GM21528 (cell line): ENCODE data around the gene GLTP.

Experiments
- ATAC-seq: cut with Tn5 transposase; IDR thresholded peaks from one replicate; pipeline ENCODE4 v1.9.1; 2021; ENCODE audit warnings: mild to moderate bottlenecking, moderate library complexity; ENCODE audit not compliant: unreplicated experiment, low FRiP score

Gene GLTP

GRCh38 chr12:109827566-109828550 is 52.5 kb downstream of the GLTP start:
- ATAC-seq, result no peak

GRCh38 chr12:109827080-109827479 is 53.3 kb downstream of the GLTP start:
- ATAC-seq, result no peak

DNA sequence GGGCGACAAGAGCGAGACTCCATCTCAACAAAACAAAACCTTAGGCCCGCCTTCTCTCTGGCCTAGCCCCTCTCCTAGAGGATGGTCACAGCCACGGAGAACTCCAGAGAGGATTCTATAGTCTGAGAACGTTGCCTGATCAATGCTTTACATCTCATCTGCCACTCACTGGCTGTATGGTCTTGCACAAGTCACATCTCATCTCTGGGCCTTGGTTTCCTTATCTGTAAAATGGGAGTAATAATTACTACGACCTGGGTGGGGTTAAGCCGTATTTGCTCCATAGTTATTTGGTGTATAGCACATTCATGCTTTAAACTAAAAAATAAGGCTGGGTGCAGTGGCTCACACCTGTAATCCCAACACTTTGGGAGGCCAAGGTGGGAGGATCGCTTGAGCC is 55.6 kb downstream of the GLTP start:
- ATAC-seq, result no peak

DNA sequence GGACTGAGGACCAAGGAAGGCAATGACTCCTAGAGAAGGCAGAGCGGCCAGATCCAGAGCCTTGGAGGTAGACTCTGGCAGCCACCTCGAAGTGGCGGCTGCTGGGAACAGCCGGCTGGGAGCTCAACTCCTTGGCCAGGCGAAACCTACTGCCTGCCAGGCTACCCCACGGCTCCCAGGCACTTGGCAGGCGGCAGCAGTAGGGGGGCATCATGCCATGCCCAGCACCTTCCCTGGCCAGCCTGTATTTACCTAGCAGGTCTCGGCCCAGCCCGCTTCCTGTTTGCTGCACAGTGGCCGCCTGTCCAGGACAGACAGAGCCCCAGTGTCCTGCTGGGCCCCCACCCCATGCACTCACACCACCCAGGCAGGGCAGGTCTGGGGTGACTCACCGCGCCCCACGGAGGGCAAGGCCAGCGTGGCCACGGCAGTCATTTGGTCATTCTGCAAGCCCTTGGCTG is 57.4 kb downstream of the GLTP start:
- ATAC-seq, result no peak

GRCh38 chr12:109822416-109822815 is 57.9 kb downstream of the GLTP start:
- no peak for ATAC-seq

- ATAC-seq, result no peak
Observed at GRCh38 chr12:109821968-109822367, 58.4 kb downstream of the GLTP start.

DNA sequence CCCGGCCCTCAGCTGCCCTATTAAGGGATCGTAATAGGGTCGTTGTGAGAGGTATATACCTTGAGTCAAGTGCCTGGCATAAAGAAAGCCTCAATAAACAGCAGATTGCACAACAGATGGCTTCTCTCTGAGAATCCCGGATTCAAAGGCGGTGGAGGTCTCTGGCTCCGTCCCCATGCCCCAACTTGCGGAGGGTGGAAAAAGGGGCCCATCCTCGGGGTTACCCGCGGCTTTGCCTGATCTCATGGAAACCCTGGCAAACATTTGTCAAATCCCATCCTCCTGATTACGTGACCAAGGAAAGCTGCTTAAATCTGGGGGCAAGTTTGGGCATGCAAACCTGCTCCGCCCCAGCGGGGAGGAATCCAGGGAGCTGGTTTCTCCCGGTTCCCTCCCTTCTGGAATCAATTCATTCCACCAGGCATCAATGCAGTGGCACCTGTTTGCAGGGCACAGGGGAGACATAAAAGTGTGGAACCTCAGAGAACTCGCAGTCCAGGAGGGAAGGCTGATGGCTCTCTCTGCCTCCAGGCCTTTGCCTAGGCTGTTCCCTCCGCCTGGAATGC is 59.4 kb downstream of the GLTP start:
- ATAC-seq, result no peak

- no peak for ATAC-seq
Observed at GRCh38 chr12:109818905-109819500, 61.3 kb downstream of the GLTP start.

GRCh38 chr12:109818253-109818652 is 62.1 kb downstream of the GLTP start:
- ATAC-seq, result no peak

DNA sequence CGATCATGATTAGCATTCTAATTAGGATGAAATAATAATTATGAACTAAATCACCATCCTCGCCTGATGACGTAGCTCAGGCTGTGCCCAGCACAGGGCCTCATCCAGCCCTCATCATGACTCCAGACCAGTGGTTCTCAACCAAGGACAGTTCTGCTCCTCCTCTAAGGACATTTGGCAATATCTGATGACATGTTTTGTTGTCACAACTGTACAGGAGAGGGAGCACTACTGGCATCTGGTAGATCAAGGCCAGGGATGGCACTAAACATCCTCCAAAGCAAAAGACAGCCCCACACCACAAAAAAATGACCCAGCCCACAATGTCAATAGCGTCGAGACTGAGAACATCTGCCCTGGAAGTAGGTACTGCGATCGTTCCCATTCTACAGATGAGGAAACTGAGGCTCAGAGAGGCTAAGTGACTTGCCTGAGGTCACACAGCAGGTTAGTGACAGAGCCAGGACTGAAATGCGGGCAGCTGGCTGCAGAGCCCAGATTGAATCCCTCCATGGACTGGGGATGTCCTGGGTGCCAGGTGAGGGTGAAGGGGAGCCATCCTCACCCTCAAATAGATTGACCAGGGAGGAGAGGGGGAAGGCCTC is 62.6 kb downstream of the GLTP start:
- no peak for ATAC-seq

DNA sequence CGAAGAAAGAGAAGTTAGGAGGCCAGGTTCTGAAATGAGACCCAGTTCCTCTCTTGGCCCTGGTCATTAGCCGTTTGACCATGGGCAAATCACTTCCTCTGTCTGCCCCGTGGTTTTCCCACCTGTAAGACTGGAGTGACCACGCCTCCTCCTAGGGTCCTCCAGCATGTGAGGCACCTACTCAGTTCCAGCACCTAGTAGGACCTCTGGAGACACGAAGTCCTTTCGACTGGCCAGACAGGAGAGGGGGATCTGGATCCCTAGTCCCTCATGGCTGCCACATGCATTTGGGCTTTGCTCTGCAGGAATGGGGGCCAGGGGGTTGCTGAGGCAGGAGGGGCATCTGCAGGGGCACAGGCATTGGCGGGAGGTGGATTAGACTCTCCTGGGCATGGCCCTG is 63.5 kb downstream of the GLTP start:
- no peak for ATAC-seq

- no peak for ATAC-seq
Observed at GRCh38 chr12:109815757-109816617, 64.4 kb downstream of the GLTP start.

DNA sequence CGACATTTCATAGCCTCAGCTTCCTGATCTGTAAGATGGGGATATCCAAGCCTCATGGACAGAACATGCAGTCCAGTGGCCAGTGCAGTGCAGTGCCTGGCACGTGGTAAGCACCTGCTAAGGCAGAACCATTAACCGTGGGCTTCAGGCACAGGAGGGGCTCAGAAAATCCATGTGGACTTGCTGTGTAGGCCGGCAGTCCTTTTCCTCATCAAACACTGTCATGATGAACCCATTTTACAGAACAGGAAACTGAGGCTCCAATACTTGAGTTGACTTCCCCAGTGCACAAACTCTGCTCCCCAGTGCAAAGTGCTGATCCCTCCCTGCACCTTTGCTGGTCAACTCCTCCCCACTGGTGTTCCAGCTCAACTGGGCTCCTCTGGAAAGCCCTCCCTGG is 65.1 kb downstream of the GLTP start:
- ATAC-seq, result no peak

- no peak for ATAC-seq
Observed at GRCh38 chr12:109814600-109815150, 65.7 kb downstream of the GLTP start.

- ATAC-seq, result no peak
Observed at GRCh38 chr12:109813810-109814416, 66.4 kb downstream of the GLTP start.

DNA sequence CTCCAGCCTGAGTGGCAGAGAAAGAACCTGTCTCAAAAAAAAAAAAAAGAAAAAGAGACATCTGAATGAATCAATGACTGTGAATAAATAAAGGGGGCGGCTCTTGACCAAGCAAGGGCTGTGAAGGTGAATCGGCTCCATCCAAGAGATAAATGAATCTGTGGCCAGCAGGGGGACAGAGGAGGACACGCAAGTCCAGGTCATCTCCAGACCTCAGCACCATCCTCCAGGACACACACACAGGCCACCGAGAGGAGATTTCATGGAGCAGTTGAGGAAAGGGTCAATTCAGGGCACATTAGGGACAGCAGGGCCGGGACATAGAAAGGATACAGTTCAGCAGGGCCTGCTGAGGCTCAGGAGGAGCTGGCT is 68.7 kb downstream of the GLTP start:
- no peak for ATAC-seq

DNA sequence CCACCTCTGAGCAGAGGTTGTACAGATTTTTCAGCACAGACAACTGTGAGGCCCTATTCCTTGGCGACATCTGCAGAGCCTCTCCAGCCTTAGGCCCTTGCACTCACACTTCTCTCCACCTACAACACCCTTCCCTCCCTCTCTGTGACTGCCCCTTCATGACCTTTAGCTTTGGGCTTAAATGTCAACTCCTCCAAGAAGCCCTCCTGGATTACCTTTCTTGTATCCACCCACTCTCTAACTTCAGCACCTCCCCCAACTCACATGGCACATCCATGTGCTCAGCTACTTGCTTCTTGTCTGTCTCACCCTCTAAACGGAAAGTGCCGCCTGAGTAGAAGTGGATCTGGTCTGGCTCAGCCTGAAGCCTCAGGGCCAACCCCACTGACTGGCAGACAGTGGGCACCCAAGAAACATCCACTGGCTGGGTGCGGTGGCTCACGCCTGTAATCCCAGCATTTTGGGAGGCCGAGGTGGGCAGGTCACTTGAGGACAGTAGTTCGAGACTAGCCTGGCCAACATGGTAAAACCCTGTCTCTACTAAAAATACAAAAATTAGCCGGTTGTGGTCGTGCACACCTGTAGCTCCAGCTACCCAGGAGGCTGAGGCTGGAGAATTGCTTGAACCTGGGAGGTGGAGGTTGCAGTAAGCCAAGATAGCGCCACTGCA is 69.3 kb downstream of the GLTP start:
- ATAC-seq, result no peak

DNA sequence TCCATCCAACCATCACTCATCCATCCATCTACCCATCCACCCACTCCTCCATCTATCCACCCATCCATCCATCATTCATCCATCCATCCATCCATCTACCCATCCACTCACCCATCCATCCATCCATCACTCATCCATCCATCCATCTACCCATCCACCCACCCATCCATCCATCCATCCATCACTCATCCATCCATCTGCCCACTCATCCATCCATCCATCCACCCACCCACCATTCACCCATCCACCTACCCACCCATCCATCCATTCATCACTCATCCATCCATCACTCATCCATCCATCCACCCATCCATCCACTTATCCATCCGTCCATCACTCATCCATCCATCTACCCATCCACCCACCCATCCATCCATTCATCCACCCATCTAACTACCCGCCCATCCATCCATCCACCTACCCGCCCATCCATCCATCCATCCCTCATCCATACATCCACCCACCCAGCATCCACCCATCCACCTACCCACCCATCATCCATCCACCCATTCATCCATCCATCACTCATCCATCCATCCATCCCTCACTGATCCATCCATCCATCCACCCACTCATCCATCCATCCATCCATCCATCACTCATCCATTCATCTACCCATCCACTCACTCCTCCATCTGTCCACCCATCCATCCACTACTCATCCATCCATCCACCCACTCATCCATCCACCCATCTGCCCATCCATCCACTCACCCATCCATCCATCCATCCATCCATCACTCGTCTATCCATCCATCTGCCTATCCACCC is 71.3 kb downstream of the GLTP start:
- no peak for ATAC-seq
